22Rv1 (cell line): ENCODE results near the gene ENDOD1.

Experiments
- ZFX ChIP-seq: fragments of 450-650 bp; IDR thresholded peaks from 2 replicates; pipeline ENCODE4 v1.6.1; 2017; ENCODE audit warnings: antibody characterized with exemption, borderline replicate concordance
- TF ChIP-seq, protein P1 (sequence below): fragments of 450-650 bp; IDR thresholded peaks from 2 replicates; pipeline ENCODE4 v1.5.1; 2017; ENCODE audit warnings: mild to moderate bottlenecking

DNA sequence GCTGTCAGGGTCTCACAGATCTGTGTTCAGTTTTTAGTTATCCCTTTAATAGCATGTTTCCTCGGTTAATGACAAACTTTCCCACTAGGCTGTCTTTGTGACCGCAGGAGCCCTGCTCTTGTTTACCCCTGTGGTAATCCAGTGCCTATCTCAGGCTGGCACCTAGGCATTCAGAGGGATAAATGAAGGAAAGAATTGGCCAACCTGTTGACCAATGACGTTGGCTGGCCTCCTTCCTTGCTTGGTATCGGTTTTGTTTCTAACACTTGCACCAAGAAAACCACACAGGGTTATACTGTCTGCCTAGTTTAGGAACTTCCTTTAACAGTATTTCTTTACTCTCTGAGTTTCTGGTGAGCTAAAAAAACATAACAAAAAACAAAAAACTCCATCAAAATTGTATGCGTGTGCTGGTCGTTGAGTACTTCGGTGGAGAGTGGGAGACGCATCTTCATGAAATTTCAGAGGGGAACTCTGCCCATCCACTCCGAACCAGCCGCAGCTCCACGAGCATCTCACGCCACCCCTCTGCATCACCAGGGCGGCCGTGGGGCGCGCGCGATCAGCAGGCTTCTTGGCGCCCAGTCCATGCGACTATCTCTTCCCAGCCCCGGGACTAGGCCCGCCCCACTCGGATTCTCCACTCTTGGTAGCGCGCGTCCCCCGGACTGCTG, 563 bp upstream of the ENDOD1 start:
- TF ChIP-seq, protein P1, sequence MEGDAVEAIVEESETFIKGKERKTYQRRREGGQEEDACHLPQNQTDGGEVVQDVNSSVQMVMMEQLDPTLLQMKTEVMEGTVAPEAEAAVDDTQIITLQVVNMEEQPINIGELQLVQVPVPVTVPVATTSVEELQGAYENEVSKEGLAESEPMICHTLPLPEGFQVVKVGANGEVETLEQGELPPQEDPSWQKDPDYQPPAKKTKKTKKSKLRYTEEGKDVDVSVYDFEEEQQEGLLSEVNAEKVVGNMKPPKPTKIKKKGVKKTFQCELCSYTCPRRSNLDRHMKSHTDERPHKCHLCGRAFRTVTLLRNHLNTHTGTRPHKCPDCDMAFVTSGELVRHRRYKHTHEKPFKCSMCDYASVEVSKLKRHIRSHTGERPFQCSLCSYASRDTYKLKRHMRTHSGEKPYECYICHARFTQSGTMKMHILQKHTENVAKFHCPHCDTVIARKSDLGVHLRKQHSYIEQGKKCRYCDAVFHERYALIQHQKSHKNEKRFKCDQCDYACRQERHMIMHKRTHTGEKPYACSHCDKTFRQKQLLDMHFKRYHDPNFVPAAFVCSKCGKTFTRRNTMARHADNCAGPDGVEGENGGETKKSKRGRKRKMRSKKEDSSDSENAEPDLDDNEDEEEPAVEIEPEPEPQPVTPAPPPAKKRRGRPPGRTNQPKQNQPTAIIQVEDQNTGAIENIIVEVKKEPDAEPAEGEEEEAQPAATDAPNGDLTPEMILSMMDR = no peak
- no peak for TF ChIP-seq ZFX
